ENCODE data around the gene ZBTB24. TPM values are rescaled to one million over a fixed set of nuclear protein-coding genes. Genes with fewer than 3 reads are reported as not detected.

The ZBTB24 gene
- total RNA-seq (2016; rRNA removed; fragmentation: Illumina TruSeq; extraction: Trizol) (6.2 and 8.7 TPM in 2 replicates), polyA plus RNA-seq (2011; rRNA removed) (1.5 and 1.6 TPM in 2 replicates), polyA minus RNA-seq (2011; rRNA and poly(A)+ RNA removed; ENCODE audit: low replicate concordance) (1.3 and 9.1 TPM in 2 replicates), Bru-seq, nascent RNA (percentile 75 among the genes with signal in this experiment), BruChase-seq, experiment 1, labeled RNA remaining after a 6-hour chase (percentile 71 among the genes with signal in this experiment), BruChase-seq, experiment 2, labeled RNA remaining after a 2-hour chase (percentile 82 among the genes with signal in this experiment)
- total RNA-seq (2016; cell fraction: cytosol; rRNA removed; fragmentation: Illumina TruSeq; extraction: Trizol; ENCODE audit: low read depth): 1.1 and 1.2 TPM in 2 replicates
- 6.7 and 8.3 TPM in 2 replicates for total RNA-seq (2016; cell fraction: insoluble cytoplasmic fraction; rRNA removed; fragmentation: Illumina TruSeq; extraction: Trizol)
- 4.0 and 4.6 TPM in 2 replicates for total RNA-seq (2016; cell fraction: membrane; rRNA removed; fragmentation: Illumina TruSeq; extraction: Trizol)
- 5.4 and 5.8 TPM in 2 replicates for total RNA-seq (2016; cell fraction: nucleus; rRNA removed; fragmentation: Illumina TruSeq; extraction: Trizol)
- polyA plus RNA-seq (2011; cell fraction: cytosol; rRNA removed): 1.0 and 1.4 TPM in 2 replicates
- polyA plus RNA-seq (2011; cell fraction: nucleus; rRNA removed): 1.5 and 1.7 TPM in 2 replicates
- 2.3 and 2.8 TPM in 2 replicates for polyA plus RNA-seq (2012)
- 0.88 and 0.89 TPM in 2 replicates for polyA plus RNA-seq (2016; cell fraction: cytosol; fragmentation: Illumina TruSeq; extraction: Trizol; ENCODE audit: low read depth)
- polyA plus RNA-seq (2016; cell fraction: insoluble cytoplasmic fraction; fragmentation: Illumina TruSeq; extraction: Trizol; ENCODE audit: low read depth): 6.1 and 6.3 TPM in 2 replicates
- polyA plus RNA-seq (2016; cell fraction: membrane; fragmentation: Illumina TruSeq; extraction: Trizol; ENCODE audit: low read depth): 1.9 and 2.0 TPM in 2 replicates
- polyA plus RNA-seq (2016; cell fraction: nucleus; fragmentation: Illumina TruSeq; extraction: Trizol; ENCODE audit: insufficient read depth, low read depth): 7.1 and 7.4 TPM in 2 replicates
- polyA minus RNA-seq (2011; cell fraction: cytosol; rRNA and poly(A)+ RNA removed): 2.5 and 3.1 TPM in 2 replicates
- polyA minus RNA-seq (2011; cell fraction: nucleus; rRNA and poly(A)+ RNA removed): 4.1 and 4.4 TPM in 2 replicates
- long read RNA-seq, experiment 1, full-length matches to known transcripts: 1 of 7 reads
- long read RNA-seq, experiment 1, partial matches to known transcripts: 3 of 7 reads
- long read RNA-seq, experiment 1, other reads (novel, unspliced or antisense): 3 of 7 reads
- long read RNA-seq, experiment 2, partial matches to known transcripts: 5 of 7 reads
- long read RNA-seq, experiment 2, other reads (novel, unspliced or antisense): 2 of 7 reads

GRCh38 chr6:109482905-109483734 is at the start of gene ZBTB24:
TSS of gene ZBTB24 (minus strand) at chr6:109483219. CDS start at chr6:109482026, 1,193 bp downstream.
- Histone ChIP-seq H3K79me2 (ENCODE audit: insufficient read depth, low read length) (peaks cover 14% of the 10 kb centered on the region), H3K4me3 (replicated peaks in 1 of 3; ENCODE audit: insufficient read depth in 1 of 3, low read depth in 2 of 3, low read length in 3 of 3) (peak within 1 kb of the TSS; percentile 71 to 91 (median 79)), H3K9ac (ENCODE audit: insufficient read depth, low read depth, low read length) (peak within 1 kb of the TSS; percentile 79), H3K4me2 (ENCODE audit: low read depth, low read length) (peak within 1 kb of the TSS; percentile 87), H3K27ac (ENCODE audit: extremely low read length, insufficient read depth, low read length) (peak within 1 kb of the TSS; percentile 61), H3K4me1 (ENCODE audit: insufficient read depth, low read length) (peaks cover 49% of the 10 kb centered on the region), H3K9me3 (ENCODE audit: low read length) (no peaks in the 10 kb centered on the region), H2AFZ (ENCODE audit: low read length) (peak within 1 kb of the TSS; percentile 68), H3K27me3 (ENCODE audit: control insufficient read depth in 1 of 2, insufficient read depth in 2 of 2, low read length in 2 of 2) (0 out of 5 replicates have a peak, but pooled peaks cover 0 to 4% of the 10 kb centered on the region in 2 experiments), H3K36me3 (replicated peaks in 1 of 2; ENCODE audit: control insufficient read depth in 1 of 2, insufficient read depth in 2 of 2, low read length in 2 of 2) (peaks cover 0 to 8% of the 10 kb centered on the region in 2 experiments; a peak in 3 of 5 replicates), H4K20me1 (ENCODE audit: insufficient read depth, low read length) (no peaks in the 10 kb centered on the region)
- POLR2A ChIA-PET: interaction anchor here (0.6 to 1.3 kb wide), 3 partner anchors 99 to 1483 kb away, joined by 3 to 5 read pairs (median 3); no protein-coding TSS in a partner anchor
- in situ Hi-C loops (cut with HindIII; ENCODE audit: extremely low pct_ligation_motif_present, low pct_unique_long_range_greater_than_20kb): no loop called here
- CTCF ChIA-PET (ENCODE audit: low intra/inter-chr PET ratio, low total read pairs): no interaction called here
- no TSS peak for BruUV-seq (replicated peaks)
- FAIRE-seq: no peak
- peak; percentile 76 for DNase-seq (ENCODE audit: low spot score)
- WGBS (ENCODE audit: low lambda C conversion rate): 7% methylated on average over 21 of the region's 97 CpGs
- ATAC-seq: peak; percentile 95
- intact Hi-C loops (cut with micrococcal nuclease; ENCODE audit: unreplicated experiment): no loop called here
- TF ChIP-seq, protein P1, sequence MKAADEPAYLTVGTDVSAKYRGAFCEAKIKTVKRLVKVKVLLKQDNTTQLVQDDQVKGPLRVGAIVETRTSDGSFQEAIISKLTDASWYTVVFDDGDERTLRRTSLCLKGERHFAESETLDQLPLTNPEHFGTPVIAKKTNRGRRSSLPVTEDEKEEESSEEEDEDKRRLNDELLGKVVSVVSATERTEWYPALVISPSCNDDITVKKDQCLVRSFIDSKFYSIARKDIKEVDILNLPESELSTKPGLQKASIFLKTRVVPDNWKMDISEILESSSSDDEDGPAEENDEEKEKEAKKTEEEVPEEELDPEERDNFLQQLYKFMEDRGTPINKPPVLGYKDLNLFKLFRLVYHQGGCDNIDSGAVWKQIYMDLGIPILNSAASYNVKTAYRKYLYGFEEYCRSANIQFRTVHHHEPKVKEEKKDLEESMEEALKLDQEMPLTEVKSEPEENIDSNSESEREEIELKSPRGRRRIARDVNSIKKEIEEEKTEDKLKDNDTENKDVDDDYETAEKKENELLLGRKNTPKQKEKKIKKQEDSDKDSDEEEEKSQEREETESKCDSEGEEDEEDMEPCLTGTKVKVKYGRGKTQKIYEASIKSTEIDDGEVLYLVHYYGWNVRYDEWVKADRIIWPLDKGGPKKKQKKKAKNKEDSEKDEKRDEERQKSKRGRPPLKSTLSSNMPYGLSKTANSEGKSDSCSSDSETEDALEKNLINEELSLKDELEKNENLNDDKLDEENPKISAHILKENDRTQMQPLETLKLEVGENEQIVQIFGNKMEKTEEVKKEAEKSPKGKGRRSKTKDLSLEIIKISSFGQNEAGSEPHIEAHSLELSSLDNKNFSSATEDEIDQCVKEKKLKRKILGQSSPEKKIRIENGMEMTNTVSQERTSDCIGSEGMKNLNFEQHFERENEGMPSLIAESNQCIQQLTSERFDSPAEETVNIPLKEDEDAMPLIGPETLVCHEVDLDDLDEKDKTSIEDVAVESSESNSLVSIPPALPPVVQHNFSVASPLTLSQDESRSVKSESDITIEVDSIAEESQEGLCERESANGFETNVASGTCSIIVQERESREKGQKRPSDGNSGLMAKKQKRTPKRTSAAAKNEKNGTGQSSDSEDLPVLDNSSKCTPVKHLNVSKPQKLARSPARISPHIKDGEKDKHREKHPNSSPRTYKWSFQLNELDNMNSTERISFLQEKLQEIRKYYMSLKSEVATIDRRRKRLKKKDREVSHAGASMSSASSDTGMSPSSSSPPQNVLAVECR (CRISPR knock-in tag; IDR thresholded peaks at IDR 0.05; ENCODE audit: borderline replicate concordance): peak; percentile 75; the same call in 1 of the 2 replicates
- TF ChIP-seq ZNF34 (CRISPR knock-in tag; IDR thresholded peaks at IDR 0.05; ENCODE audit: borderline replicate concordance) (no peak), ZNF720 (CRISPR knock-in tag; IDR thresholded peaks at IDR 0.05) (no peak), ZBTB38 (CRISPR knock-in tag; IDR thresholded peaks at IDR 0.05) (0 out of 2 replicates have a peak, but pooled peaks have one; percentile 38), ZNF883 (CRISPR knock-in tag; IDR thresholded peaks at IDR 0.05; ENCODE audit: not compliant biosample characterization) (no peak), SALL1 (CRISPR knock-in tag; IDR thresholded peaks at IDR 0.05) (peak; percentile 64), ELF4 (CRISPR knock-in tag; IDR thresholded peaks at IDR 0.05; ENCODE audit: borderline replicate concordance) (0 out of 2 replicates have a peak, but pooled peaks have one; percentile 63)
- TF ChIP-seq, protein P2, sequence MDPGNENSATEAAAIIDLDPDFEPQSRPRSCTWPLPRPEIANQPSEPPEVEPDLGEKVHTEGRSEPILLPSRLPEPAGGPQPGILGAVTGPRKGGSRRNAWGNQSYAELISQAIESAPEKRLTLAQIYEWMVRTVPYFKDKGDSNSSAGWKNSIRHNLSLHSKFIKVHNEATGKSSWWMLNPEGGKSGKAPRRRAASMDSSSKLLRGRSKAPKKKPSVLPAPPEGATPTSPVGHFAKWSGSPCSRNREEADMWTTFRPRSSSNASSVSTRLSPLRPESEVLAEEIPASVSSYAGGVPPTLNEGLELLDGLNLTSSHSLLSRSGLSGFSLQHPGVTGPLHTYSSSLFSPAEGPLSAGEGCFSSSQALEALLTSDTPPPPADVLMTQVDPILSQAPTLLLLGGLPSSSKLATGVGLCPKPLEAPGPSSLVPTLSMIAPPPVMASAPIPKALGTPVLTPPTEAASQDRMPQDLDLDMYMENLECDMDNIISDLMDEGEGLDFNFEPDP (CRISPR knock-in tag; conservative IDR thresholded peaks at IDR 0.05): no peak
- TF ChIP-seq, protein P3, sequence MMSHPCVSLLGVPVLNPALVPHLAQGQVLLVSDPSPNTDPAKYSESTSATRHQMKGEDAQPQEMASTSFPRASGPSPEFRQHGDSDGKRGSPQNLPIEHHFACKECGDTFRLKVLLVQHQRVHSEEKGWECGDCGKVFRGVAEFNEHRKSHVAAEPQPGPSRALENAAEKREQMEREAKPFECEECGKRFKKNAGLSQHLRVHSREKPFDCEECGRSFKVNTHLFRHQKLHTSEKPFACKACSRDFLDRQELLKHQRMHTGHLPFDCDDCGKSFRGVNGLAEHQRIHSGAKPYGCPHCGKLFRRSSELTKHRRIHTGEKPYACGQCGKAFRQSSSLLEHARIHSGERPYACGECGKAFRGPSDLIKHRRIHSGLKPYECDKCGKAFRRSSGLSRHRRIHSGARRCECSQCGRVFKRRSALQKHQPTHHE (CRISPR knock-in tag; IDR thresholded peaks at IDR 0.05; ENCODE audit: borderline replicate concordance): no peak
